ENCODE results near the gene TSHR.

DNA sequence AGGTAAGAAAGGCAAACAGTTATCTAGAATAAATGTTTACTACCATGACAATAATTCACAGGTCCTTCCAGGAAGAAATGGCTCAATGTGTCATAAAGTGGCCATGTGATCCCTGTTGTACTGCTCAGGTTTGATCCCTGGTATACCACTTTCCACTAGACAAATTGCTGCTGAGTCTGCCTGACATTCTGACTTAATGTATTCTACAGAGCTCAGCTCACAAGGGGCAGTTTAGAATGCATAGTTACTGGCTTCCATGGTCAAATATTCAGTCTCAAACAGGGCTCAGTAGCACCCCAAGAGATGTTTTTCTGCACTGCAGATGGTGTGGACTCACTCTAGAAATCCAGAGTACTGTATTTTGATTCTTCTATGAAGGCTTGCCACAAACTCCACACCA is 21.8 kb downstream of the TSHR start:
- TF ChIP-seq CTCF (IDR thresholded peaks at IDR 0.05) (no peak), POLR2A (IDR thresholded peaks at IDR 0.05) (no peak), EP300 (IDR thresholded peaks at IDR 0.05) (no peak), POLR2AphosphoS5 (IDR thresholded peaks at IDR 0.05) (no peak)

Data from suprapubic skin (tissue), 4 donors.